Esophagus squamous epithelium (tissue), 4 donors: Measurements from ENCODE around the gene IL23A.

Experiments used
- POLR2A ChIP-seq, 4 donors: fragments of 450-650 bp; IDR thresholded peaks; one replicate each; pipeline ENCODE4 v1.6.1; 2017; ENCODE audit warnings: antibody characterized with exemption in 4 of 4, mild to moderate bottlenecking in 4 of 4, moderate library complexity in 3 of 4
- TF ChIP-seq, protein P1 (sequence below), 6 experiments: fragments of 450-650 bp in 4 of 6; fragments of 200-600 bp in 2 of 6; sonication (generic) in 2 of 6; IDR thresholded peaks; one replicate each; pipeline ENCODE4 v1.5.1; 2016 to 2019; ENCODE audit warnings: antibody characterized with exemption in 6 of 6, mild to moderate bottlenecking in 4 of 6, moderate library complexity in 4 of 6

DNA sequence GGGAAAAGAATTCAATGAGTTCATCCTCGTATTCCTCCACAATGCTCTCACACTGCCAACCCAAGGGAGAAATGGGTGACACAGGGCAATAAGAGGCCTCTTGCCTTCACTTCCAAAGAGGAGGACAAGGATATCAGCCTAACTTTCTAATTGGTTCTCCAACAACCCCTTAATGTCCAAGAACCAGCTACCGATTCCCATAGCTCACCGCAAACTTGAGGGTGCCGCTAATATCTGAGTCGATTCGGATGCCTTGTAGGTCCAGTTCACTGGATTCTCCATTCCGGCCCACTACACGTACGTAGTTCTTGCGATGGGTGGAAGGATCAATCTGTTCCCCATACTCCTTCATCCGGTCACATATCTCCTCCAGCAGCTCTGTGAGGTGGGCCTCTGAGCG, 27.7 kb upstream of the IL23A start:
- TF ChIP-seq, protein P1, sequence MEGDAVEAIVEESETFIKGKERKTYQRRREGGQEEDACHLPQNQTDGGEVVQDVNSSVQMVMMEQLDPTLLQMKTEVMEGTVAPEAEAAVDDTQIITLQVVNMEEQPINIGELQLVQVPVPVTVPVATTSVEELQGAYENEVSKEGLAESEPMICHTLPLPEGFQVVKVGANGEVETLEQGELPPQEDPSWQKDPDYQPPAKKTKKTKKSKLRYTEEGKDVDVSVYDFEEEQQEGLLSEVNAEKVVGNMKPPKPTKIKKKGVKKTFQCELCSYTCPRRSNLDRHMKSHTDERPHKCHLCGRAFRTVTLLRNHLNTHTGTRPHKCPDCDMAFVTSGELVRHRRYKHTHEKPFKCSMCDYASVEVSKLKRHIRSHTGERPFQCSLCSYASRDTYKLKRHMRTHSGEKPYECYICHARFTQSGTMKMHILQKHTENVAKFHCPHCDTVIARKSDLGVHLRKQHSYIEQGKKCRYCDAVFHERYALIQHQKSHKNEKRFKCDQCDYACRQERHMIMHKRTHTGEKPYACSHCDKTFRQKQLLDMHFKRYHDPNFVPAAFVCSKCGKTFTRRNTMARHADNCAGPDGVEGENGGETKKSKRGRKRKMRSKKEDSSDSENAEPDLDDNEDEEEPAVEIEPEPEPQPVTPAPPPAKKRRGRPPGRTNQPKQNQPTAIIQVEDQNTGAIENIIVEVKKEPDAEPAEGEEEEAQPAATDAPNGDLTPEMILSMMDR (IDR thresholded peaks at IDR 0.05): no peak
- no peak for TF ChIP-seq POLR2A (IDR thresholded peaks at IDR 0.05)
